ENCODE data around the gene RBP7.

Gene RBP7

GRCh38 chr1:9996624-9997582 lies at the start of gene RBP7:
RBP7 (plus strand) TSS chr1:9997228; CDS start chr1:9997259, 31 bp downstream.
- Histone ChIP-seq H3K9ac (ENCODE audit: low read length) (no peak within 1 kb of the TSS), H3K9me3 (ENCODE audit: control insufficient read depth, low read length) (no peaks in the 10 kb centered on the region), H3K36me3 (ENCODE audit: control insufficient read depth, insufficient read depth, low read length) (no peaks in the 10 kb centered on the region), H3K4me1 (ENCODE audit: control insufficient read depth, insufficient read depth, low read length) (no peaks in the 10 kb centered on the region), H3K4me3 (ENCODE audit: low read length) (no peak within 1 kb of the TSS), H3K27me3 (ENCODE audit: control insufficient read depth, insufficient read depth, low read length) (peaks cover 31% of the 10 kb centered on the region)

DNA sequence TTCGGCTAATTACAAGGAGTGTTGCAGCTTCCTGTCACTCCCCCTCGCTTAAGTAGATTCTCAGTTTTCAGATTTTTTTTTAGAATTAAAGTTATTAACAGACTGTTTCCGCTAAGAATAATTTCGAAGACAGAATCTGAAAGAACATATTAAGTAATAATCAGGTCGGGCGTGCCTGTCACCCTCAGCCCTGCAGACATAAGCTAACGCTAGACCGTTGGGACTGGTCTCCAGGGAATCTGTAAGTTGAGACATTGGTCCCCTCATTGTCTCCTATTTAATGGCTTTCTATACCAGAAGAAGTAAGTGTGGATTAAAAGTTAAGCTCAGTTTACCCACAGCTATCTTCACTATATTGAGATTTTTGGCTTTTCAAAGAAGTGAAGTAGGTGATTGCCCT lies 39.3 kb upstream of the RBP7 start:
- Histone ChIP-seq H3K9me3 (ENCODE audit: control insufficient read depth, low read length) (no peaks in the 10 kb centered on the region), H3K4me3 (ENCODE audit: low read length) (no peak overlapping the region), H3K9ac (ENCODE audit: low read length) (no peak overlapping the region), H3K4me1 (ENCODE audit: control insufficient read depth, insufficient read depth, low read length) (no peaks in the 10 kb centered on the region), H3K36me3 (ENCODE audit: control insufficient read depth, insufficient read depth, low read length) (no peaks in the 10 kb centered on the region), H3K27me3 (ENCODE audit: control insufficient read depth, insufficient read depth, low read length) (no peaks in the 10 kb centered on the region)

GRCh38 chr1:9960011-9960410 lies 37.0 kb upstream of the RBP7 start:
- no peak overlapping the region for H3K4me3 ChIP-seq (ENCODE audit: low read length)
- no peaks in the 10 kb centered on the region for H3K27me3 ChIP-seq (ENCODE audit: control insufficient read depth, insufficient read depth, low read length)
- H3K36me3 ChIP-seq (ENCODE audit: control insufficient read depth, insufficient read depth, low read length), result no peaks in the 10 kb centered on the region
- H3K9ac ChIP-seq (ENCODE audit: low read length), result no peak overlapping the region
- no peaks in the 10 kb centered on the region for H3K4me1 ChIP-seq (ENCODE audit: control insufficient read depth, insufficient read depth, low read length)
- H3K9me3 ChIP-seq (ENCODE audit: control insufficient read depth, low read length), result no peaks in the 10 kb centered on the region

GRCh38 chr1:9960706-9961562 lies 36.1 kb upstream of the RBP7 start:
- H3K9me3 ChIP-seq (ENCODE audit: control insufficient read depth, low read length), result no peaks in the 10 kb centered on the region
- H3K36me3 ChIP-seq (ENCODE audit: control insufficient read depth, insufficient read depth, low read length), result no peaks in the 10 kb centered on the region
- H3K9ac ChIP-seq (ENCODE audit: low read length), result no peak overlapping the region
- H3K4me3 ChIP-seq (ENCODE audit: low read length), result no peak overlapping the region
- no peaks in the 10 kb centered on the region for H3K4me1 ChIP-seq (ENCODE audit: control insufficient read depth, insufficient read depth, low read length)
- no peaks in the 10 kb centered on the region for H3K27me3 ChIP-seq (ENCODE audit: control insufficient read depth, insufficient read depth, low read length)

GRCh38 chr1:9984253-9984652 lies 12.8 kb upstream of the RBP7 start:
- Histone ChIP-seq H3K27me3 (ENCODE audit: control insufficient read depth, insufficient read depth, low read length) (no peaks in the 10 kb centered on the region), H3K4me3 (ENCODE audit: low read length) (no peak overlapping the region), H3K4me1 (ENCODE audit: control insufficient read depth, insufficient read depth, low read length) (no peaks in the 10 kb centered on the region), H3K9me3 (ENCODE audit: control insufficient read depth, low read length) (no peaks in the 10 kb centered on the region), H3K36me3 (ENCODE audit: control insufficient read depth, insufficient read depth, low read length) (peaks cover 5% of the 10 kb centered on the region), H3K9ac (ENCODE audit: low read length) (no peak overlapping the region)

DNA sequence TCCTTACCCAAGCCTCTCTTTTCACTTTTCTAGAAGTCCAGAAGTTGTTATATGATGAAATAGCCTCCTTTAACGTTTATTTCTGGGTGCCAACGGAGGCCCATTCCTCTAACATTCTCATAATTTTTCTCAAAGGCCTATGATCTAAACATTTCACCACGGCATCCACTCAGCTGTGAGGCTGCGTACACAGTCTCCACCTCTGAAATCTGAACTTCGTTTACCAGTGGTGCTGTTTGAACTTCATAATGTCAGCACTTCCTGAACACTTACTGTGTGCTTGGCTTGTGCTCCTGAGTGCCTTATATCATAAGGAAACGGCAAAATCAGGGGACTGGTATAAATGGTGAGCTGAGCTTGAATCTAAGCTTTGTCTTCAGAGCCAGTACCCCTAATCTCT lies 12.0 kb upstream of the RBP7 start:
- H3K27me3 ChIP-seq (ENCODE audit: control insufficient read depth, insufficient read depth, low read length), result no peaks in the 10 kb centered on the region
- H3K9ac ChIP-seq (ENCODE audit: low read length), result no peak overlapping the region
- H3K9me3 ChIP-seq (ENCODE audit: control insufficient read depth, low read length), result no peaks in the 10 kb centered on the region
- H3K4me3 ChIP-seq (ENCODE audit: low read length), result no peak overlapping the region
- peaks cover 5% of the 10 kb centered on the region for H3K36me3 ChIP-seq (ENCODE audit: control insufficient read depth, insufficient read depth, low read length)
- H3K4me1 ChIP-seq (ENCODE audit: control insufficient read depth, insufficient read depth, low read length), result no peaks in the 10 kb centered on the region

DNA sequence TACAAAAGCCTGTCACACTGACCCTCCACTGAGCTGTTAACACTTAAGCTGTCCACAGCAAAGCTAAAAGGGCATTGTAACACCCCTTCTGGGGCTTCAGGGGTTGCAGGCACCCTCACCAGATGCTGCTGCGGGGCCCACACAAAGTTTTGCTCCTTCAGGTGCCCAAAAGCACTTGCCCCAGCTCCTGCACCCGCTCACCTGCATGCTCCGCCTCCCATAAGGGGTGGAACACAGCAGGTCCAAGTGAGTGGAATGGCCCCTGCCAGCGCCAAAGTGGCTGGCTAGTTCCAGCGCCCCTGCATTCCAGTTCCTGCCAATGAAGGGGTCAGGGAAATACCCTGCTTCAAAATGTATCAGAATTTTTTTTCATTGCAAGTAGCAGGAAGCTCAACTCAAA lies 7.3 kb upstream of the RBP7 start:
- Histone ChIP-seq H3K27me3 (ENCODE audit: control insufficient read depth, insufficient read depth, low read length) (no peaks in the 10 kb centered on the region), H3K4me3 (ENCODE audit: low read length) (no peak overlapping the region), H3K36me3 (ENCODE audit: control insufficient read depth, insufficient read depth, low read length) (no peaks in the 10 kb centered on the region), H3K9ac (ENCODE audit: low read length) (no peak overlapping the region), H3K9me3 (ENCODE audit: control insufficient read depth, low read length) (no peaks in the 10 kb centered on the region), H3K4me1 (ENCODE audit: control insufficient read depth, insufficient read depth, low read length) (no peaks in the 10 kb centered on the region)

DNA sequence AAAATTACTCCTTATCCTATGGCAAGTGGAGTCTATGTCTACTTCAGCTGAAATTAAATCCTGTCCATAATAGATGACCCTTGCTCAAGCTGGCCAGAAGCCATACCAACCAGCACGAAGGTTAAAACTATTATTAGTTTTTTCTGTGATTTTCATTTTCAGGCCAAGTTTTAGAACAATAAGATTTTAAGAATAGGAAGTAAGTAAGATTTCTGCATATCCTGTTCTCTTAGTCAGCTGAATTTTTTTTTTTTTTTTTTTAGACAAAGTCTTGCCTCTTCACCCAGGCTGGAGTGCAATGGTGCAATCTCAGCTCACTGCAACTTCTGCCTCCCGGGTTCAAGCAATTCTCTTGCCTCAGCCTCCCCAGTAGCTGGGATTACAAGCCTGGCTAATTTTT lies 6.1 kb upstream of the RBP7 start:
- Histone ChIP-seq H3K36me3 (ENCODE audit: control insufficient read depth, insufficient read depth, low read length) (no peaks in the 10 kb centered on the region), H3K27me3 (ENCODE audit: control insufficient read depth, insufficient read depth, low read length) (peaks cover 3% of the 10 kb centered on the region), H3K4me1 (ENCODE audit: control insufficient read depth, insufficient read depth, low read length) (no peaks in the 10 kb centered on the region), H3K9ac (ENCODE audit: low read length) (no peak overlapping the region), H3K4me3 (ENCODE audit: low read length) (no peak overlapping the region), H3K9me3 (ENCODE audit: control insufficient read depth, low read length) (no peaks in the 10 kb centered on the region)

- no peak overlapping the region for H3K9ac ChIP-seq (ENCODE audit: low read length)
- H3K27me3 ChIP-seq (ENCODE audit: control insufficient read depth, insufficient read depth, low read length), result peaks cover 20% of the 10 kb centered on the region
- H3K36me3 ChIP-seq (ENCODE audit: control insufficient read depth, insufficient read depth, low read length), result no peaks in the 10 kb centered on the region
- no peaks in the 10 kb centered on the region for H3K4me1 ChIP-seq (ENCODE audit: control insufficient read depth, insufficient read depth, low read length)
- H3K4me3 ChIP-seq (ENCODE audit: low read length), result no peak overlapping the region
- no peaks in the 10 kb centered on the region for H3K9me3 ChIP-seq (ENCODE audit: control insufficient read depth, low read length)
Measured at GRCh38 chr1:9992910-9993309, 4.1 kb upstream of the RBP7 start.

GRCh38 chr1:9993561-9994075 lies 3.4 kb upstream of the RBP7 start:
- Histone ChIP-seq H3K4me1 (ENCODE audit: control insufficient read depth, insufficient read depth, low read length) (no peaks in the 10 kb centered on the region), H3K27me3 (ENCODE audit: control insufficient read depth, insufficient read depth, low read length) (peaks cover 26% of the 10 kb centered on the region), H3K4me3 (ENCODE audit: low read length) (no peak overlapping the region), H3K9me3 (ENCODE audit: control insufficient read depth, low read length) (no peaks in the 10 kb centered on the region), H3K36me3 (ENCODE audit: control insufficient read depth, insufficient read depth, low read length) (no peaks in the 10 kb centered on the region), H3K9ac (ENCODE audit: low read length) (no peak overlapping the region)

DNA sequence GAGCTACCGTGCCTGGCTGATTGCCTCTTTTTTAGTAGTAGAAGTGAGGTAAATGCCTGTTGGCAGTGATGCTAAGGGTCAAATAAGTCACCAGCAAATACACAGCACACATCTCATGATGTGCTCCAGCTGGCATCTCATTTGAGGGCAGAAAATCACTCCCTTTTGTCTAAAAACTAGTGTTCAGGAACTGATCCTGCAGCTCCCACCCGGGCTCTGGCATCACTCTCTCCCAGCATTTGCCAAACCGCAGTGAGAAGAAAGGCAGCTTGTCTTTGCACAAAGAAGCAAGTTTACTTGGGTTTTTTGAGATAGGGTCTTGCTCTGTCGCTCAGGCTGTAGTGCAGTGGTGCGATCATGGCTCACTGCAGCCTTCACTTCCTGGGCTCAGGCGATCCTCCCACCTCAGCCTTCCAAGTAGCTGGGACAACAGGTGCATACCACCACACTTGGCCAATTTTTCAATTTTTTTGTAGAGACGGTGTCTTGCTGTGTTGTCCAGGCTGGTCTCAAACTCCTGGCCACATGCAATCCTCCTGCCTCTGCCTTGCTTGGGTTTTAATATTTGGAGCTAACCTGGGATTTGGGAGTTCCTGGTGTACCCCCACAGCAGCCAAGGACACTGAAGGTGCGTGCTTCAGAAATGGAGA lies 4.1 kb downstream of the RBP7 start:
- no peak overlapping the region for H3K9ac ChIP-seq (ENCODE audit: low read length)
- no peaks in the 10 kb centered on the region for H3K9me3 ChIP-seq (ENCODE audit: control insufficient read depth, low read length)
- no peaks in the 10 kb centered on the region for H3K36me3 ChIP-seq (ENCODE audit: control insufficient read depth, insufficient read depth, low read length)
- H3K4me1 ChIP-seq (ENCODE audit: control insufficient read depth, insufficient read depth, low read length), result no peaks in the 10 kb centered on the region
- peaks cover 27% of the 10 kb centered on the region for H3K27me3 ChIP-seq (ENCODE audit: control insufficient read depth, insufficient read depth, low read length)
- H3K4me3 ChIP-seq (ENCODE audit: low read length), result no peak overlapping the region

All from mucosa of stomach (tissue), 1 donor.